ENCODE measurements around the gene DNER. TPM values are rescaled to one million over a fixed set of nuclear protein-coding genes. Genes with fewer than 3 reads are reported as not detected.

The DNER gene
- total and polyA plus RNA-seq, 2 of the 4 experiments (the other 2 are of a cell fraction), result under 0.01 to 0.14 TPM

- Histone ChIP-seq H3K56ac (ENCODE audit: extremely low read depth, insufficient read depth, low read length) (no peak overlapping the region), H4K91ac (ENCODE audit: insufficient read depth, low read depth, low read length) (no peak overlapping the region), H2BK20ac (ENCODE audit: low read depth, low read length) (no peak overlapping the region), H4K8ac (ENCODE audit: low read depth in 2 of 2, low read length in 2 of 2) (no peak overlapping the region), H3K18ac (ENCODE audit: low read depth, low read length) (no peak overlapping the region), H4K5ac (ENCODE audit: low read depth, low read length) (no peak overlapping the region), H3K9me1 (ENCODE audit: insufficient read depth, low read length) (0 out of 2 replicates have a peak, but pooled peaks cover 2% of the 10 kb centered on the region), H2AFZ (replicated peaks; ENCODE audit: low read length, poor library complexity) (no peak overlapping the region), H2BK15ac (ENCODE audit: low read depth, low read length) (no peak overlapping the region), H3K4ac (ENCODE audit: low read depth, low read length) (no peak overlapping the region), H3K4me2 (ENCODE audit: low read depth, low read length) (no peak overlapping the region), H4K20me1 (ENCODE audit: insufficient read depth, low read length) (no peaks in the 10 kb centered on the region), H3K23ac (ENCODE audit: low read depth, low read length) (no peak overlapping the region), H3K9me3 (ENCODE audit: control insufficient read depth, insufficient read depth, low read length) (no peaks in the 10 kb centered on the region), H2BK5ac (ENCODE audit: low read depth, low read length, poor library complexity, severe bottlenecking) (no peak overlapping the region), H2AK5ac (ENCODE audit: low read depth, low read length) (no peak overlapping the region), H3K4me1 (ENCODE audit: control insufficient read depth, insufficient read depth, low read length) (no peaks in the 10 kb centered on the region), H3K79me1 (ENCODE audit: low read depth in 1 of 2, low read length in 2 of 2) (no peaks in the 10 kb centered on the region), H3K9ac (ENCODE audit: low read depth, low read length) (no peak overlapping the region), H2BK120ac (ENCODE audit: low read depth, low read length) (no peak overlapping the region), H3K36me3 (ENCODE audit: control insufficient read depth, insufficient read depth, low read length) (no peaks in the 10 kb centered on the region), H2AK9ac (replicated peaks; ENCODE audit: low read depth, low read length, poor library complexity) (no peak overlapping the region), H3K4me3 (ENCODE audit: insufficient read depth, low read depth, low read length) (no peak overlapping the region), H3K27me3 (ENCODE audit: control insufficient read depth, insufficient read depth, low read length) (no peaks in the 10 kb centered on the region), H3K27ac (ENCODE audit: insufficient read depth, low read length) (no peak overlapping the region), H3K14ac (replicated peaks; ENCODE audit: low read depth, low read length) (no peak overlapping the region)
- no CpG with 5 or more reads among the region's 11 CpGs for WGBS, 2 experiments (ENCODE audit: extremely low coverage in 2 of 2, insufficient read length in 1 of 2)
- DNase-seq (no peak), ATAC-seq (ENCODE audit: low read depth) (no peak)
- dilution Hi-C loops (cut with HindIII; ENCODE audit: low sequenced_read_pairs, unreplicated experiment), result no loop called here
- ChIA-PET CTCF (no interaction called here), POLR2A (ENCODE audit: unreplicated experiment) (interaction anchor here (0.7 kb wide), 1 partner anchor 932 kb away, joined by 3 read pairs; no protein-coding TSS in a partner anchor)
- no peak for TF ChIP-seq FOS (IDR thresholded peaks at IDR 0.05; ENCODE audit: low read depth, low read length)
- TF ChIP-seq RCOR1 (IDR thresholded peaks at IDR 0.05; ENCODE audit: insufficient replicate concordance, low read length), result no peak
- TF ChIP-seq CTCF (conservative IDR thresholded peaks at IDR 0.05; ENCODE audit: low read depth, low read length), result no peak
- no peak for TF ChIP-seq MXI1 (IDR thresholded peaks at IDR 0.05; ENCODE audit: borderline replicate concordance, low read depth, low read length)
- no peak for TF ChIP-seq SMC3 (IDR thresholded peaks at IDR 0.05; ENCODE audit: low read depth, low read length)
- no peak for TF ChIP-seq USF2 (IDR thresholded peaks at IDR 0.05; ENCODE audit: low read depth, low read length)
- TF ChIP-seq, protein P1, sequence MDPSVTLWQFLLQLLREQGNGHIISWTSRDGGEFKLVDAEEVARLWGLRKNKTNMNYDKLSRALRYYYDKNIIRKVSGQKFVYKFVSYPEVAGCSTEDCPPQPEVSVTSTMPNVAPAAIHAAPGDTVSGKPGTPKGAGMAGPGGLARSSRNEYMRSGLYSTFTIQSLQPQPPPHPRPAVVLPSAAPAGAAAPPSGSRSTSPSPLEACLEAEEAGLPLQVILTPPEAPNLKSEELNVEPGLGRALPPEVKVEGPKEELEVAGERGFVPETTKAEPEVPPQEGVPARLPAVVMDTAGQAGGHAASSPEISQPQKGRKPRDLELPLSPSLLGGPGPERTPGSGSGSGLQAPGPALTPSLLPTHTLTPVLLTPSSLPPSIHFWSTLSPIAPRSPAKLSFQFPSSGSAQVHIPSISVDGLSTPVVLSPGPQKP (IDR thresholded peaks at IDR 0.05; ENCODE audit: borderline replicate concordance, low read depth, low read length), result no peak
- no peak for TF ChIP-seq BHLHE40 (IDR thresholded peaks at IDR 0.05; ENCODE audit: low read depth, low read length)
- no peak for TF ChIP-seq RAD21 (IDR thresholded peaks at IDR 0.05; ENCODE audit: low read length)
- no peak for TF ChIP-seq NFE2L2 (IDR thresholded peaks at IDR 0.05; ENCODE audit: low read depth, low read length)
- TF ChIP-seq MAZ (IDR thresholded peaks at IDR 0.05; ENCODE audit: borderline replicate concordance, low read depth, low read length), result no peak
- no peak for TF ChIP-seq MAFK (IDR thresholded peaks at IDR 0.05; ENCODE audit: low read depth, low read length)
- intact Hi-C loops (cut with micrococcal nuclease), result no loop called here
- in situ Hi-C loops (cut with MboI; ENCODE audit: low sequenced_read_pairs), result no loop called here
- BruUV-seq (replicated peaks), result no TSS peak
Measured at GRCh38 chr2:229752970-229753729, 38.8 kb upstream of the DNER start.

Data from IMR-90 (cell line).